Stomach smooth muscle (tissue), 2 donors: ENCODE results near the gene DLGAP3.

Source experiments
- H3K27ac ChIP-seq: one replicate; pipeline ENCODE4 v1.7.0; 2013; ENCODE audit warnings: mild to moderate bottlenecking, low read length, inconsistent platforms
- H3K27me3 ChIP-seq, 2 donors: one replicate each; pipeline ENCODE4 v1.7.0; 2013; ENCODE audit warnings: low read length in 2 of 2; ENCODE audit not compliant: insufficient read depth in 2 of 2, control insufficient read depth in 1 of 2
- H3K36me3 ChIP-seq, 2 donors: one replicate each; pipeline ENCODE4 v1.7.0; 2013; ENCODE audit warnings: low read length in 2 of 2; ENCODE audit not compliant: control insufficient read depth in 2 of 2, insufficient read depth in 2 of 2
- H3K4me1 ChIP-seq: one replicate; pipeline ENCODE4 v1.7.0; 2013; ENCODE audit warnings: low read length; ENCODE audit not compliant: control insufficient read depth, insufficient read depth
- H3K4me3 ChIP-seq, 2 donors: one replicate each; pipeline ENCODE4 v1.7.0; 2013; ENCODE audit warnings: low read length in 2 of 2
- H3K9ac ChIP-seq, 2 donors: one replicate each; pipeline ENCODE4 v1.7.0; 2013; ENCODE audit warnings: low read length in 2 of 2, mild to moderate bottlenecking in 1 of 2
- H3K9me3 ChIP-seq, 2 donors: one replicate each; pipeline ENCODE4 v1.7.0; 2013; ENCODE audit warnings: low read length in 2 of 2; ENCODE audit not compliant: control insufficient read depth in 2 of 2
- donor health status: healthy.
- donor health status: Pancreatic carcinoma.

Gene DLGAP3

GRCh38 chr1:34929497-34929852 is at the start of gene DLGAP3:
TSS of gene DLGAP3 (minus strand) at chr1:34929650. CDS start at chr1:34905383, 24,267 bp downstream.
- peaks cover 43 to 55% of the 10 kb centered on the region in 2 donors for H3K27me3 ChIP-seq
- H3K9me3 ChIP-seq, result peaks cover 0 to 2% of the 10 kb centered on the region in 2 donors
- peak within 1 kb of the TSS; percentile 16 to 59 for H3K4me3 ChIP-seq
- no peak within 1 kb of the TSS for H3K27ac ChIP-seq
- H3K4me1 ChIP-seq, result peaks cover 11% of the 10 kb centered on the region
- no peak within 1 kb of the TSS for H3K9ac ChIP-seq
- no peaks in the 10 kb centered on the region for H3K36me3 ChIP-seq

GRCh38 chr1:34978921-34979320 is 49.5 kb upstream of the DLGAP3 start:
- Histone ChIP-seq H3K27me3 (no peaks in the 10 kb centered on the region), H3K9ac (no peak overlapping the region), H3K36me3 (peaks cover 3 to 6% of the 10 kb centered on the region in 2 donors), H3K9me3 (no peaks in the 10 kb centered on the region), H3K4me1 (peaks cover 19% of the 10 kb centered on the region), H3K4me3 (no peak overlapping the region), H3K27ac (no peak overlapping the region)

GRCh38 chr1:34977858-34978257 is 48.4 kb upstream of the DLGAP3 start:
- H3K4me1 ChIP-seq, result peaks cover 10% of the 10 kb centered on the region
- H3K36me3 ChIP-seq, result peaks cover 3 to 6% of the 10 kb centered on the region in 2 donors
- H3K27me3 ChIP-seq, result no peaks in the 10 kb centered on the region
- H3K9me3 ChIP-seq, result no peaks in the 10 kb centered on the region
- H3K27ac ChIP-seq, result no peak overlapping the region
- no peak overlapping the region for H3K9ac ChIP-seq
- H3K4me3 ChIP-seq, result no peak overlapping the region

- peaks cover 3 to 6% of the 10 kb centered on the region in 2 donors for H3K36me3 ChIP-seq
- peaks cover 10% of the 10 kb centered on the region for H3K4me1 ChIP-seq
- H3K9ac ChIP-seq, result no peak overlapping the region
- no peak overlapping the region for H3K4me3 ChIP-seq
- H3K9me3 ChIP-seq, result no peaks in the 10 kb centered on the region
- no peak overlapping the region for H3K27ac ChIP-seq
- peaks cover 0 to 2% of the 10 kb centered on the region in 2 donors for H3K27me3 ChIP-seq
Measured at GRCh38 chr1:34977210-34977471, 47.7 kb upstream of the DLGAP3 start.

GRCh38 chr1:34976384-34977209 is 47.1 kb upstream of the DLGAP3 start:
- peaks cover 10% of the 10 kb centered on the region for H3K4me1 ChIP-seq
- peak overlapping the region in 1 of 2 donors; percentile 8 for H3K4me3 ChIP-seq
- H3K36me3 ChIP-seq, result peaks cover 0 to under 1% of the 10 kb centered on the region in 2 donors
- no peak overlapping the region for H3K9ac ChIP-seq
- H3K27me3 ChIP-seq, result peaks cover 0 to 2% of the 10 kb centered on the region in 2 donors
- H3K9me3 ChIP-seq, result no peaks in the 10 kb centered on the region
- H3K27ac ChIP-seq, result no peak overlapping the region

- Histone ChIP-seq H3K9ac (no peak overlapping the region), H3K27me3 (peaks cover 0 to 2% of the 10 kb centered on the region in 2 donors), H3K27ac (no peak overlapping the region), H3K4me3 (no peak overlapping the region), H3K36me3 (no peaks in the 10 kb centered on the region), H3K4me1 (peaks cover 10% of the 10 kb centered on the region), H3K9me3 (no peaks in the 10 kb centered on the region)
Measured at GRCh38 chr1:34975771-34976170, 46.3 kb upstream of the DLGAP3 start.

GRCh38 chr1:34975338-34975737 is 45.9 kb upstream of the DLGAP3 start:
- H3K9ac ChIP-seq, result no peak overlapping the region
- peaks cover 10% of the 10 kb centered on the region for H3K4me1 ChIP-seq
- no peak overlapping the region for H3K4me3 ChIP-seq
- no peaks in the 10 kb centered on the region for H3K9me3 ChIP-seq
- peaks cover 0 to 2% of the 10 kb centered on the region in 2 donors for H3K27me3 ChIP-seq
- no peaks in the 10 kb centered on the region for H3K36me3 ChIP-seq
- H3K27ac ChIP-seq, result no peak overlapping the region

- H3K9ac ChIP-seq, result no peak overlapping the region
- peaks cover 0 to 2% of the 10 kb centered on the region in 2 donors for H3K27me3 ChIP-seq
- H3K4me3 ChIP-seq, result no peak overlapping the region
- no peaks in the 10 kb centered on the region for H3K9me3 ChIP-seq
- H3K36me3 ChIP-seq, result no peaks in the 10 kb centered on the region
- no peak overlapping the region for H3K27ac ChIP-seq
- H3K4me1 ChIP-seq, result peaks cover 10% of the 10 kb centered on the region
Measured at GRCh38 chr1:34974626-34975025, 45.2 kb upstream of the DLGAP3 start.

GRCh38 chr1:34973326-34973725 is 43.9 kb upstream of the DLGAP3 start:
- H3K9ac ChIP-seq, result no peak overlapping the region

GRCh38 chr1:34970829-34971228 is 41.4 kb upstream of the DLGAP3 start:
- Histone ChIP-seq H3K4me1 (no peaks in the 10 kb centered on the region), H3K36me3 (no peaks in the 10 kb centered on the region), H3K4me3 (no peak overlapping the region), H3K27ac (no peak overlapping the region), H3K9me3 (no peaks in the 10 kb centered on the region), H3K27me3 (peaks cover 2% of the 10 kb centered on the region in 2 donors), H3K9ac (no peak overlapping the region)

More at GRCh38 chr1:34973326-34973725, 43.9 kb upstream of the DLGAP3 start:
- Histone ChIP-seq H3K9me3 (no peaks in the 10 kb centered on the region), H3K4me1 (peaks cover 8% of the 10 kb centered on the region), H3K4me3 (no peak overlapping the region), H3K27ac (no peak overlapping the region), H3K27me3 (peaks cover 2% of the 10 kb centered on the region in 2 donors), H3K36me3 (no peaks in the 10 kb centered on the region)

- H3K36me3 ChIP-seq, result no peaks in the 10 kb centered on the region
- H3K4me3 ChIP-seq, result no peak overlapping the region
- H3K9me3 ChIP-seq, result no peaks in the 10 kb centered on the region
- no peak overlapping the region for H3K27ac ChIP-seq
- no peak overlapping the region for H3K9ac ChIP-seq
- peaks cover 2% of the 10 kb centered on the region in 2 donors for H3K27me3 ChIP-seq
- no peaks in the 10 kb centered on the region for H3K4me1 ChIP-seq
Measured at GRCh38 chr1:34970220-34970735, 40.8 kb upstream of the DLGAP3 start.
